Measurements from ENCODE around the gene FUBP1. TPM values are rescaled to one million over a fixed set of nuclear protein-coding genes. Genes with fewer than 3 reads are reported as not detected.
"Not testable (repeated sequence)": the region's sequence is repeated elsewhere in the genome, so short reads cannot be mapped to it uniquely, and the experiment has no call there.

Gene FUBP1
- total RNA-seq, 4 donors from 2014 or later, result 99.0 to 136 (median 121) TPM

DNA sequence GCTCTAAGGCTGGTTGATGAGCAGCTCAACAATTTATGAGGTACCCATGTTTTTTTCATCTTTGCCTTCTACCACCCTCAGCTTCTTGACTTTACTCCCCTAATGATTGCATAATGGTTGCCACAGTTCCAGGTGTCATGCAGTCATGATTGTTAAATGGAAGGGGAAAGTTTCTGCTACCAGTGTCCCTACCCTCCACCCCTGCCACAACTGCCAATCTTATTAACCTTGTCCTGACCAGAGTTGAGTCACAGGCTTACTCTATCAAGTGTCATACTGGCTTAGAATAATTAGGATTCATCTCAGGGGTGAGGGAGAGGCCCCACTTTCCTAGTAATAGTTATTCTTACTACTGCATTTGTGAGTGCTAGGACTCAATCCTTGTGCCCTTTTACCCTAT is 7.9 kb upstream of the FUBP1 start:
- Histone ChIP-seq H3K27me3 (no peaks in the 10 kb centered on the region), H3K9me3 (no peaks in the 10 kb centered on the region), H3K4me1 (peaks cover 0 to 21% (median under 1%) of the 10 kb centered on the region in 4 donors), H3K36me3 (peaks cover 0 to 5% (median 0%) of the 10 kb centered on the region in 3 donors), H3K4me3 (no peak overlapping the region), H3K27ac (no peak overlapping the region)
- DNase-seq (ENCODE audit: low spot score in 2 of 2), result no peak
- TF ChIP-seq, protein P1, sequence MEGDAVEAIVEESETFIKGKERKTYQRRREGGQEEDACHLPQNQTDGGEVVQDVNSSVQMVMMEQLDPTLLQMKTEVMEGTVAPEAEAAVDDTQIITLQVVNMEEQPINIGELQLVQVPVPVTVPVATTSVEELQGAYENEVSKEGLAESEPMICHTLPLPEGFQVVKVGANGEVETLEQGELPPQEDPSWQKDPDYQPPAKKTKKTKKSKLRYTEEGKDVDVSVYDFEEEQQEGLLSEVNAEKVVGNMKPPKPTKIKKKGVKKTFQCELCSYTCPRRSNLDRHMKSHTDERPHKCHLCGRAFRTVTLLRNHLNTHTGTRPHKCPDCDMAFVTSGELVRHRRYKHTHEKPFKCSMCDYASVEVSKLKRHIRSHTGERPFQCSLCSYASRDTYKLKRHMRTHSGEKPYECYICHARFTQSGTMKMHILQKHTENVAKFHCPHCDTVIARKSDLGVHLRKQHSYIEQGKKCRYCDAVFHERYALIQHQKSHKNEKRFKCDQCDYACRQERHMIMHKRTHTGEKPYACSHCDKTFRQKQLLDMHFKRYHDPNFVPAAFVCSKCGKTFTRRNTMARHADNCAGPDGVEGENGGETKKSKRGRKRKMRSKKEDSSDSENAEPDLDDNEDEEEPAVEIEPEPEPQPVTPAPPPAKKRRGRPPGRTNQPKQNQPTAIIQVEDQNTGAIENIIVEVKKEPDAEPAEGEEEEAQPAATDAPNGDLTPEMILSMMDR (IDR thresholded peaks at IDR 0.05), result no peak
- TF ChIP-seq POLR2A (IDR thresholded peaks at IDR 0.05) (no peak), EP300 (IDR thresholded peaks at IDR 0.05) (no peak)

DNA sequence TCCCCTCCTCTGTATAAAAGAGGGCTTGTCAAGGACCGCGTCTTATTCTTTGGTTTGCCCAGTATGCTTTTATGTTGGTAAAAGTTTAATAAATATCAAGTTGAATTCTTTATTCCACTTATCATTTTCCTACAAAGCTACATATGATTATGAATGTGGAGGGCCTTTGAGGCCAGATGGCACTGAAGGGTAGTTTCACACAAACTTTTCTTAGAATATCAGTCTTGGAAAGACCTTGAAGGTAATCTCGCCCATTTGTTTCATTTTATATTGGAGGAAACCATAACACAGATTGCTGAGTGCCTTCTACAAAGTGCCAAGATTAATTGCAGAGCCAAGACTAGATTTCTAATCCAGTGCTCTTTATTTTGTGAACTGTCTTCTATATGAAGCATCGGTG is 5.8 kb upstream of the FUBP1 start:
- Histone ChIP-seq H3K4me3 (no peak overlapping the region), H3K9me3 (no peaks in the 10 kb centered on the region), H3K27me3 (no peaks in the 10 kb centered on the region), H3K36me3 (no peaks in the 10 kb centered on the region), H3K4me1 (peaks cover 0 to 40% (median 11%) of the 10 kb centered on the region in 4 donors), H3K27ac (peak overlapping the region in 1 of 4 donors; percentile 76)
- DNase-seq (ENCODE audit: low spot score in 2 of 2), result no peak
- no peak for TF ChIP-seq EP300 (IDR thresholded peaks at IDR 0.05)
- no peak for TF ChIP-seq POLR2A (IDR thresholded peaks at IDR 0.05)
- TF ChIP-seq, protein P1 (IDR thresholded peaks at IDR 0.05), result no peak
- WGBS, 2 donors, result 82 to 83% methylated on average over 4 of the region's 4 CpGs

DNA sequence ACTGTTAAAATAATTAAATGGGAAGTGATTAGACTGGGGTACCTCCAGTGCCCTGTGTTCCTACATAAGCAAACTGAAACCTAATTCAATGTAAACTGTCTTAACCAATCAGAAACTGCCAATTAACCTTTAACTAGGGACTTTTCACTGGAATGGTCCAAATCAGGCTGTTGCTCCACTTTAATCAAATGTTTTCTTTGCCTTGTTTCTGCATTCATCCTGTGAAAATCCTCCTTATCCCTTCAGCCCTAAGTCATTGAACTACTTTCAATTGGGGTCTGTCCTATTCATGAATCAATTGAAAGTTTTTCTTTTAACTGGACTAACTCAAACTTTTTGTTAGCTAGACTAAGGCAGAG is 5.1 kb upstream of the FUBP1 start:
- Histone ChIP-seq H3K36me3 (no peaks in the 10 kb centered on the region), H3K4me1 (peaks cover 0 to 40% (median 11%) of the 10 kb centered on the region in 4 donors), H3K9me3 (no peaks in the 10 kb centered on the region), H3K4me3 (no peak overlapping the region), H3K27ac (peak overlapping the region in 2 of 4 donors; percentile 2 to 76), H3K27me3 (no peaks in the 10 kb centered on the region)
- TF ChIP-seq POLR2A (IDR thresholded peaks at IDR 0.05) (no peak), EP300 (IDR thresholded peaks at IDR 0.05) (no peak)
- TF ChIP-seq, protein P1 (IDR thresholded peaks at IDR 0.05), result no peak
- DNase-seq (ENCODE audit: low spot score in 2 of 2), result no peak

DNA sequence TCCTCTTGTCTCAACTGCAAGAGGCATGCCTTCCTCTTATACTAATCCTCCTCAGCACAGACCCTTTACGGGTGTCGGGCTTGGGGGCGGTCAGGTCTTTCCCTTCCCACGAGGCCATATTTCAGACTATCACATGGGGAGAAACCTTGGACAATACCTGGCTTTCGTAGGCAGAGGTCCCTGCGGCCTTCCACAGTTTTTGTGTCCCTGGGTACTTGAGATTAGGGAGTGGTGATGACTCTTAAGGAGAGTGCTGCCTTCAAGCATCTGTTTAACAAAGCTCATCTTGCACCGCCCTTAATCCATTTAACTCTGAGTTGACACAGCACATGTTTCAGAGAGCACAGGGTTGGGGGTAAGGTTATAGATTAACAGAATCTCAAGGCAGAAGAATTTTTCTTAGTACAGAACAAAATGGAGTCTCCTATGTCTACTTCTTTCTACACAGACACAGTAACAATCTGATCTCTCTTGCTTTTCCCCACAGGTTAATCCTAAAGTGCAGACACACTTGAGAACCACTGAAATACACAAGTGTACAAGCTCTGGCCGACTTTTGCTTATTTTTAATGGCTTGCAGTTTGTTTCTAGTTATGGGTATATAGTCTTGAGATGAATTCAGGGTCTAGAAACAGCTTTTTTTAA is 4.6 kb upstream of the FUBP1 start:
- peak overlapping the region in 2 of 4 donors; percentile 2 to 76 for H3K27ac ChIP-seq
- H3K4me3 ChIP-seq; H3K9me3 ChIP-seq; H3K27me3 ChIP-seq; H3K36me3 ChIP-seq; DNase-seq (ENCODE audit: low spot score in 2 of 2): not testable (repeated sequence)
- peaks cover 0 to 40% (median 11%) of the 10 kb centered on the region in 4 donors for H3K4me1 ChIP-seq
- 76 to 79% methylated on average over 8 of the region's 8 CpGs for WGBS, 2 donors

DNA sequence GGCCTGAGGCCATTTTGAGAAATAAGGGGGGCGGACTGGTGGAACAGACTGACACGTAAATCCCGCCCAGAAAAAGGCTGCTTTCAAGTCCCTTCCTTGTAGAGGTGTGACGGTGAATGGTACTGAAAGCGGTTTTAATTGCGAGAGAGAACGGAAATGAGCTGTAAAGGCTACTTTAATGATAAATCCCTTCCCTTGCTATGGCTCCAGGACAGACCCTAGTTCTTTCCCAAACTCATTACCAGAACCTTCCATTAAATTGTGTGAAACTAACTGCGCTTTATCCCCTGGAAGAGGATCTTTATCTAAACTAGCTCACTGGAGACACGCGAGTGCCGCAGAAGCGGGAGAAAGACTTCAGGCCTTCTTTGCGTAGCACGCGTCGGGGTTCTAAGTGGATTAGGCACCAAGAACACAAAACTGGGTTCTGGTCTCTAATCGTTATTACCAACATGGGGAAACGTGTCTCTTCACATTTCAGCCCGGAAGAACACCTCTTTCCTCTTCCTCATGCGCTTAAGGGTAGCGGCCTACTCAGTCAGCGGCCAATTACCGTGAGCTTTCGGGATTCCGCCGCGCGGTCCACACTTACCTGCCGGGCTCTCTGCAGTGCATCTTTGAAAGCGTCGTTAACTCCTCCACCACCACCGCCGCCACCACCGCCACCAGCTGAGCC is 441 bp downstream of the FUBP1 start:
- peaks cover 0 to 60% (median 43%) of the 10 kb centered on the region in 4 donors for H3K4me1 ChIP-seq
- TF ChIP-seq POLR2A (IDR thresholded peaks at IDR 0.05) (peak in 1 of 2 donors; percentile 31), EP300 (IDR thresholded peaks at IDR 0.05) (peak in 1 of 2 donors; percentile 66)
- TF ChIP-seq, protein P1 (IDR thresholded peaks at IDR 0.05), result no peak
- WGBS, 2 donors, result 0% methylated on average over 33 to 34 of the region's 34 CpGs

More for the DNA sequence above, 441 bp downstream of the FUBP1 start:
- H3K36me3 ChIP-seq, result peaks cover 0 to 4% (median 0%) of the 10 kb centered on the region in 3 donors
- no peaks in the 10 kb centered on the region for H3K27me3 ChIP-seq
- no peaks in the 10 kb centered on the region for H3K9me3 ChIP-seq
- H3K4me3 ChIP-seq, result peak overlapping the region; percentile 64 to 86 (median 76)
- peak overlapping the region; percentile 93 to 99 (median 98) for H3K27ac ChIP-seq
- peak in 1 of 2 donors; percentile 82 for DNase-seq (ENCODE audit: low spot score in 2 of 2)
